ENCODE data around the gene ZMYND11. TPM values are rescaled to one million over a fixed set of nuclear protein-coding genes. Genes with fewer than 3 reads are reported as not detected.

Gene ZMYND11
- total and polyA plus RNA-seq, 2 of the 8 experiments (the other 6 are each of a cell fraction or from before 2014, with no cell fraction given): 7.5 to 26.6 TPM

DNA sequence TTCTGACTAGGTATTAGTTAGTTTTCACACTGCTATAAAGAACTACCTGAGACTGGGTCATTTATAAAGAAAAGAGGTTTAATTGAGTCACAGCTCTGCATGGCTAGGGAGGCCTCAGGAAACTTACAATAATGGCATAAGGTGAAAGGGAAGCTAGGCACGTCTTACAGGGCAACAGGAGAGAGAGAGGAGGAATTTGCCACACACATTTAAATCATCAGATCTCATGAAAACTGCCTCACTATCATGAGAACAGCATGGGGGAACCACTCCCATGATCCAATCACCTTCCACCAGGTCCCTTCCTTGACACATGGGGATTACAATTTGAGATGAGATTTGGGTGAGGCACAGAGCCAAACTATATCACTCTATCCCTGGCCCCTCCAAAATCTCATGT is 40.6 kb upstream of the ZMYND11 start:
- peaks cover 31 to 37% of the 10 kb centered on the region in 2 experiments for H3K9me3 ChIP-seq (ENCODE audit: insufficient read depth in 2 of 2, low read depth in 1 of 2, low read length in 1 of 2)
- H3K4ac ChIP-seq (replicated peaks; ENCODE audit: insufficient read length, low read depth, low read length): no peak overlapping the region
- H3K27me3 ChIP-seq (replicated peaks in 1 of 4; ENCODE audit: control insufficient read depth in 3 of 4, extremely low read depth in 1 of 4, insufficient read depth in 3 of 4, low read length in 3 of 4): no peaks in the 10 kb centered on the region
- H2AFZ ChIP-seq (ENCODE audit: low read length): no peak overlapping the region
- H3K18ac ChIP-seq (ENCODE audit: extremely low read depth, low read length): no peak overlapping the region
- no peak overlapping the region for H3K9ac ChIP-seq (replicated peaks in 1 of 4; ENCODE audit: extremely low read depth in 1 of 4, low read depth in 3 of 4, low read length in 3 of 4)
- no peaks in the 10 kb centered on the region; a peak in 1 of 7 replicates for H3K4me1 ChIP-seq (replicated peaks in 1 of 4; ENCODE audit: control insufficient read depth in 3 of 4, insufficient read depth in 4 of 4, low read length in 3 of 4)
- FAIRE-seq: no peak
- no peak overlapping the region for H4K5ac ChIP-seq (ENCODE audit: insufficient read length, low read depth, low read length)
- H2BK5ac ChIP-seq (ENCODE audit: low read depth, low read length): no peak overlapping the region
- no peak overlapping the region for H3K4me2 ChIP-seq (ENCODE audit: insufficient read depth in 1 of 2, low read depth in 2 of 2, low read length in 2 of 2)
- no peak overlapping the region for H2BK15ac ChIP-seq (ENCODE audit: low read length)
- no peaks in the 10 kb centered on the region for H3K36me3 ChIP-seq (ENCODE audit: control insufficient read depth in 2 of 4, insufficient read depth in 4 of 4, low read length in 3 of 4)
- POLR2A ChIA-PET (ENCODE audit: partially characterized antibody): no interaction called here
- DNase-seq (ENCODE audit: low read depth in 1 of 2, low spot score in 2 of 2): no peak
- no peak overlapping the region for H2BK120ac ChIP-seq (replicated peaks; ENCODE audit: low read depth, low read length)
- H3K79me1 ChIP-seq (ENCODE audit: low read depth, low read length): no peaks in the 10 kb centered on the region
- H2AK5ac ChIP-seq (ENCODE audit: low read depth, low read length): no peak overlapping the region
- H3K14ac ChIP-seq (ENCODE audit: insufficient read length): no peak overlapping the region
- H3K23me2 ChIP-seq (ENCODE audit: low read depth, low read length): no peaks in the 10 kb centered on the region
- 68% methylated on average over 1 of the region's 1 CpG; no CpG with 5 or more reads in 1 of the 2 experiments for WGBS, 2 experiments (ENCODE audit: extremely low coverage in 1 of 2, insufficient coverage in 1 of 2, insufficient read length in 1 of 2, insufficient replicate concordance in 2 of 2, low coverage in 1 of 2, low lambda C conversion rate in 2 of 2, missing lambda C conversion rate in 1 of 2)
- CTCF ChIA-PET (ENCODE audit: partially characterized antibody): interaction anchor here (1.2 kb wide), 1 partner anchor 20 kb away, joined by 3 read pairs; no protein-coding TSS in a partner anchor
- no peak overlapping the region for H3K27ac ChIP-seq (ENCODE audit: low read depth, low read length)
- H4K20me1 ChIP-seq (replicated peaks in 1 of 2; ENCODE audit: control insufficient read depth in 1 of 2, insufficient read depth in 2 of 2, low read length in 2 of 2): no peaks in the 10 kb centered on the region
- no peak overlapping the region for H4K8ac ChIP-seq (ENCODE audit: extremely low read depth, insufficient read depth, low read length)
- H2BK12ac ChIP-seq (ENCODE audit: low read depth, low read length): no peak overlapping the region
- H3K4me3 ChIP-seq (ENCODE audit: extremely low read depth in 1 of 4, insufficient read depth in 2 of 4, low read depth in 3 of 4, low read length in 4 of 4): no peak overlapping the region
- no peak overlapping the region for H2BK20ac ChIP-seq (ENCODE audit: low read length)
- H3K56ac ChIP-seq (replicated peaks; ENCODE audit: insufficient read length, low read depth, low read length): no peak overlapping the region
- H4K91ac ChIP-seq (replicated peaks; ENCODE audit: insufficient read length, low read length): no peak overlapping the region
- TF ChIP-seq MAX (IDR thresholded peaks at IDR 0.05): no peak
- TF ChIP-seq KDM1A (IDR thresholded peaks at IDR 0.05; ENCODE audit: borderline replicate concordance, low read length): no peak
- no peak for TF ChIP-seq TEAD4 (IDR thresholded peaks at IDR 0.05; ENCODE audit: low read depth, low read length)
- TF ChIP-seq GTF2F1 (IDR thresholded peaks at IDR 0.05; ENCODE audit: borderline replicate concordance, low read depth, low read length): no peak
- no peak for TF ChIP-seq SAP30 (IDR thresholded peaks at IDR 0.05; ENCODE audit: insufficient read depth, insufficient replicate concordance, low read length)
- TF ChIP-seq, protein P1, sequence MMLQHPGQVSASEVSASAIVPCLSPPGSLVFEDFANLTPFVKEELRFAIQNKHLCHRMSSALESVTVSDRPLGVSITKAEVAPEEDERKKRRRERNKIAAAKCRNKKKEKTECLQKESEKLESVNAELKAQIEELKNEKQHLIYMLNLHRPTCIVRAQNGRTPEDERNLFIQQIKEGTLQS (IDR thresholded peaks at IDR 0.05; ENCODE audit: insufficient read depth, low read depth, low read length): no peak
- H3K23ac ChIP-seq (ENCODE audit: insufficient read length): no peak overlapping the region
- no peaks in the 10 kb centered on the region for H3K79me2 ChIP-seq (ENCODE audit: control insufficient read depth in 1 of 2, insufficient read depth in 2 of 2, low read length in 2 of 2)
